B cell (primary cell): ENCODE data around the gene UBR3. TPM values are rescaled to one million over a fixed set of nuclear protein-coding genes. Genes with fewer than 3 reads are reported as not detected.

Experiments
- ATAC-seq: fragments of 200-7000 bp; cut with Tn5 transposase; one replicate; pipeline ENCODE4 v1.10.0; 2021; ENCODE audit warnings: low read depth, mild to moderate bottlenecking, moderate number of reproducible peaks, moderate library complexity
- CTCF ChIA-PET: fragments of 350-600 bp; sonication (Branson Sonifier 250); formaldehyde crosslinking; loops from one replicate; lab custom pipeline; 2021; ENCODE audit warnings: antibody characterized with exemption, inconsistent platforms; lab: Charles Lee
- POLR2A ChIA-PET: fragments of 350-600 bp; sonication (Branson Sonifier 250); formaldehyde crosslinking; loops from one replicate; lab custom pipeline; 2021; ENCODE audit warnings: antibody characterized with exemption; lab: Charles Lee
- DNase-seq: peaks from one replicate; pipeline ENCODE4 v3.0.0; 2013
- H2AFZ ChIP-seq: 2 replicates; pipeline ENCODE4 v1.6.1; 2012; ENCODE audit warnings: mild to moderate bottlenecking, low read depth, low read length; ENCODE audit not compliant: insufficient read depth, poor library complexity, severe bottlenecking
- H3K27ac ChIP-seq, 2 donors: 1 replicate in 1 of 2; 2 replicates in 1 of 2; pipeline ENCODE4 v1.5.1; 2012 to 2013; ENCODE audit warnings: low read length in 2 of 2, mild to moderate bottlenecking in 2 of 2, moderate library complexity in 1 of 2
- H3K27me3 ChIP-seq, 4 experiments: fragments of 200-600 bp in 1 of 4; sonication (generic) in 1 of 4; replicated peaks in 1 of 4; 1 replicate in 2 of 4; 2 replicates in 2 of 4; pipeline versions ENCODE4 v1.6.1 to v1.7.0; 2013 to 2016; ENCODE audit warnings: low read length in 3 of 4, mild to moderate bottlenecking in 2 of 4, mixed read lengths in 1 of 4, moderate library complexity in 1 of 4; ENCODE audit not compliant: insufficient read depth in 4 of 4, control insufficient read depth in 3 of 4; ENCODE audit errors: control extremely low read depth in 1 of 4
- H3K36me3 ChIP-seq, 2 experiments: replicated peaks in 1 of 2; 1 replicate in 1 of 2; 2 replicates in 1 of 2; pipeline versions ENCODE4 v1.6.1 to v1.7.1; 2013; ENCODE audit warnings: low read length in 1 of 2; ENCODE audit not compliant: insufficient read depth in 2 of 2, control insufficient read depth in 1 of 2; ENCODE audit errors: control extremely low read depth in 1 of 2, extremely low read depth in 1 of 2
- H3K4me1 ChIP-seq, 2 donors: fragments of 200-600 bp in 1 of 2; sonication (generic) in 1 of 2; 1 replicate in 1 of 2; 2 replicates in 1 of 2; pipeline versions ENCODE4 v1.5.1 to v1.6.1; 2013 to 2017; ENCODE audit warnings: low read length in 2 of 2; ENCODE audit not compliant: control insufficient read depth in 2 of 2, insufficient read depth in 2 of 2
- H3K4me2 ChIP-seq: replicated peaks from 2 replicates; pipeline ENCODE3; 2012; ENCODE audit warnings: mild to moderate bottlenecking, low read depth, low read length; ENCODE audit not compliant: poor library complexity, severe bottlenecking
- H3K4me3 ChIP-seq, 5 experiments: fragments of 200-600 bp in 1 of 5; sonication (generic) in 1 of 5; 1 replicate in 3 of 5; 2 replicates in 2 of 5; pipeline versions ENCODE4 v1.5.1 to v1.7.0; 2011 to 2016; ENCODE audit warnings: low read length in 4 of 5, mild to moderate bottlenecking in 4 of 5, low read depth in 2 of 5, control low read depth in 1 of 5, moderate library complexity in 1 of 5; ENCODE audit not compliant: insufficient read depth in 1 of 5; ENCODE audit errors: control extremely low read depth in 1 of 5, extremely low read depth in 1 of 5
- H3K79me2 ChIP-seq: fragments of 200-600 bp; sonication (generic); one replicate; pipeline ENCODE4 v1.6.0; 2016; ENCODE audit warnings: low read length; ENCODE audit not compliant: control insufficient read depth, insufficient read depth
- H3K9ac ChIP-seq: fragments of 200-600 bp; sonication (generic); 2 replicates; pipeline ENCODE4 v1.6.1; 2017; ENCODE audit warnings: mild to moderate bottlenecking, low read length, moderate library complexity
- H3K9me3 ChIP-seq, 3 donors: one replicate each; pipeline versions ENCODE4 v1.6.1 to v1.7.1; 2013; ENCODE audit warnings: low read length in 2 of 3; ENCODE audit not compliant: control insufficient read depth in 2 of 3, insufficient read depth in 1 of 3; ENCODE audit errors: control extremely low read depth in 1 of 3
- H4K20me1 ChIP-seq: 2 replicates; pipeline ENCODE4 v1.6.0; 2012; ENCODE audit warnings: mild to moderate bottlenecking, low read length; ENCODE audit not compliant: insufficient read depth, control insufficient read depth, poor library complexity, severe bottlenecking
- H3K27ac Mint-ChIP-seq: one replicate; pipeline ENCODE4 v1.8.0; 2021; ENCODE audit warnings: mixed read lengths
- H3K27me3 Mint-ChIP-seq: one replicate; pipeline ENCODE4 v1.8.0; 2021; ENCODE audit warnings: mixed read lengths
- H3K4me1 Mint-ChIP-seq: one replicate; pipeline ENCODE4 v1.8.0; 2021; ENCODE audit warnings: mixed read lengths
- H3K4me3 Mint-ChIP-seq: one replicate; pipeline ENCODE4 v1.8.0; 2021; ENCODE audit warnings: mixed read lengths
- H3K9me3 Mint-ChIP-seq: one replicate; pipeline ENCODE4 v1.8.0; 2022; ENCODE audit warnings: mixed read lengths; ENCODE audit not compliant: insufficient read depth
- CTCF ChIP-seq: fragments of 200-600 bp; IDR thresholded peaks from one replicate; pipeline ENCODE4 v1.8.0; 2022; ENCODE audit warnings: antibody characterized with exemption, mild to moderate bottlenecking
- EZH2 ChIP-seq: IDR thresholded peaks from 2 replicates; pipeline ENCODE4 v1.6.1; 2012; ENCODE audit warnings: borderline replicate concordance, low read depth, mild to moderate bottlenecking, moderate library complexity, low read length; ENCODE audit not compliant: insufficient read depth, poor library complexity, severe bottlenecking
- WGBS: methylation state at CpG from one replicate; pipeline ENCODE4 v1.1.5; 2013; ENCODE audit warnings: missing lambda C conversion rate; ENCODE audit not compliant: insufficient coverage; 5-methylcytosine and 5-hydroxymethylcytosine counted together
- intact Hi-C: fragments of 100-400 bp; cut with micrococcal nuclease; formaldehyde crosslinking; loops from one replicate; pipeline ENCODE4 v1.10.0; 2022
- polyA plus RNA-seq: library from polyadenylated mRNA; depleted of rRNA; stranded (reverse); fragments of >200 nt; gene quantifications from 2 replicates; pipeline ENCODE4 v1.2.3, GENCODE V29; 2012
- total RNA-seq, 2 donors: library from RNA; stranded (reverse); fragments of 120-200 nt in 1 of 2; gene quantifications; 1 replicate in 1 of 2; 2 replicates in 1 of 2; pipeline versions ENCODE4 v1.2.3 to v1.2.4, GENCODE V29; 2013 to 2022

UBR3 gene
- total and polyA plus RNA-seq, 2 donors (not counting 1 experiment from before 2014, with no cell fraction given) = 5.9 to 58.1 TPM

- Mint-ChIP-seq H3K27ac (no peak overlapping the region), H3K27me3 (no peaks in the 10 kb centered on the region), H3K4me3 (no peak overlapping the region), H3K4me1 (no peaks in the 10 kb centered on the region), H3K9me3 (no peaks in the 10 kb centered on the region)
- H3K36me3 ChIP-seq = peaks cover 3 to 23% of the 10 kb centered on the region in 2 experiments
- ATAC-seq (no peak), DNase-seq (no peak)
- H3K27me3 ChIP-seq = no peaks in the 10 kb centered on the region
- no CpG with 5 or more reads among the region's 1 CpG for WGBS
- H3K4me1 ChIP-seq = no peaks in the 10 kb centered on the region
- intact Hi-C loops = no loop called here
- no peak overlapping the region for H3K4me2 ChIP-seq
- no peak overlapping the region for H2AFZ ChIP-seq
- H3K4me3 ChIP-seq = no peak overlapping the region
- H3K79me2 ChIP-seq = no peaks in the 10 kb centered on the region
- TF ChIP-seq EZH2 = no peak
- TF ChIP-seq CTCF = no peak
- ChIA-PET POLR2A (no interaction called here), CTCF (no interaction called here)
- H3K9ac ChIP-seq = no peak overlapping the region
- H3K9me3 ChIP-seq = no peaks in the 10 kb centered on the region
- H3K27ac ChIP-seq = no peak overlapping the region
- no peaks in the 10 kb centered on the region for H4K20me1 ChIP-seq
Observed at GRCh38 chr2:169945515-169945914, 118.3 kb downstream of the UBR3 start.

GRCh38 chr2:169946092-169946491, 118.8 kb downstream of the UBR3 start:
- CTCF ChIA-PET = interaction anchor here (1.0 kb wide), 1 partner anchor 10 kb away, joined by 4 read pairs; no protein-coding TSS in a partner anchor
- no peak for ATAC-seq

More at GRCh38 chr2:169946092-169946491, 118.8 kb downstream of the UBR3 start:
- no peaks in the 10 kb centered on the region for H3K27me3 Mint-ChIP-seq
- no peaks in the 10 kb centered on the region for H4K20me1 ChIP-seq
- H3K4me2 ChIP-seq = no peak overlapping the region
- TF ChIP-seq CTCF (no peak), EZH2 (no peak)
- H3K9me3 Mint-ChIP-seq = no peaks in the 10 kb centered on the region
- no peak for DNase-seq
- no CpG with 5 or more reads among the region's 2 CpGs for WGBS
- no peaks in the 10 kb centered on the region for H3K4me1 ChIP-seq
- H3K27ac ChIP-seq = no peak overlapping the region
- POLR2A ChIA-PET = no interaction called here
- no peaks in the 10 kb centered on the region for H3K79me2 ChIP-seq
- H3K4me3 ChIP-seq = no peak overlapping the region
- intact Hi-C loops = no loop called here
- no peaks in the 10 kb centered on the region for H3K4me1 Mint-ChIP-seq
- H3K36me3 ChIP-seq = peaks cover 0 to 23% of the 10 kb centered on the region in 2 experiments
- H3K27me3 ChIP-seq = no peaks in the 10 kb centered on the region
- H3K9ac ChIP-seq = no peak overlapping the region
- no peak overlapping the region for H3K27ac Mint-ChIP-seq
- no peak overlapping the region for H3K4me3 Mint-ChIP-seq
- no peak overlapping the region for H2AFZ ChIP-seq
- H3K9me3 ChIP-seq = no peaks in the 10 kb centered on the region
